Pancreas (tissue), 10 donors: Measurements from ENCODE around the gene SULF2. TPM values are rescaled to one million over a fixed set of nuclear protein-coding genes. Genes with fewer than 3 reads are reported as not detected.

ENCODE experiments used
- ATAC-seq, 4 donors: fragments of 200-7000 bp; cut with Tn5 transposase; one replicate each; pipeline versions ENCODE4 v1.8.0 to v1.9.1; 2020; ENCODE audit warnings: mild to moderate bottlenecking in 4 of 4, moderate library complexity in 4 of 4
- DNase-seq, 6 donors: peaks; one replicate each; pipeline ENCODE4 v3.0.0-alpha.2; 2020
- FAIRE-seq: peaks from 2 replicates; lab custom pipeline; 2012; peaks lifted over from hg19 to GRCh38; lab: Jason Lieb, UNC
- H3K27ac ChIP-seq, 4 donors: fragments of 200-600 bp; sonication (generic); 1 replicate in 3 of 4; 2 replicates in 1 of 4; pipeline versions ENCODE4 v1.5.0 to v1.8.0; 2020
- H3K27me3 ChIP-seq, 4 donors: fragments of 200-600 bp; one replicate each; pipeline ENCODE4 v1.8.0; 2021
- H3K36me3 ChIP-seq, 3 donors: fragments of 200-600 bp; sonication (generic) in 1 of 3; one replicate each; pipeline versions ENCODE4 v1.5.0 to v1.8.0; 2020 to 2021
- H3K4me1 ChIP-seq, 3 donors: fragments of 200-600 bp; one replicate each; pipeline ENCODE4 v1.8.0; 2021
- H3K4me3 ChIP-seq, 4 donors: fragments of 200-600 bp; sonication (generic) in 2 of 4; one replicate each; pipeline versions ENCODE4 v1.5.0 to v1.8.0; 2020 to 2021
- H3K9me3 ChIP-seq, 4 donors: fragments of 200-600 bp; one replicate each; pipeline ENCODE4 v1.8.0; 2021
- CTCF ChIP-seq, 4 donors: fragments of 200-600 bp; sonication (generic) in 3 of 4; IDR thresholded peaks; one replicate each; pipeline versions ENCODE4 v1.5.0 to v1.8.0; 2021; ENCODE audit warnings: antibody characterized with exemption in 4 of 4
- WGBS, 2 donors: extraction: QIAGEN DNeasy Blood & Tissue Kit; methylation state at CpG; one replicate each; pipeline ENCODE4 v1.1.7; 2013; 5-methylcytosine and 5-hydroxymethylcytosine counted together
- intact Hi-C, 3 donors: fragments of 100-400 bp; cut with DNase I; formaldehyde crosslinking; loops; one replicate each; pipeline versions ENCODE4 v1.11.1 to v1.14.2; 2022
- polyA plus RNA-seq, 2 donors: library from polyadenylated mRNA; stranded (reverse); fragments of 200-250 nt; gene quantifications; one replicate each; pipeline ENCODE4 v1.2.3, GENCODE V29; 2013
- total RNA-seq, 6 donors: library from RNA; stranded (reverse); fragmentation: NEBNext Ultra II Directional in 4 of 6; extraction: Animal tissue kit (Norgen Biotek cat#: 25700) in 4 of 6; gene quantifications; one replicate each; pipeline versions ENCODE4 v1.2.1 to v1.2.4, GENCODE V29; 2021 to 2023
- donor health status: healthy with polysubstance abuse.
- donor health status: DM: no; HTN: no; CAD: no; lungs with moderate emphysema.
- donor health status: DM: no; HTN: no; CAD: no.
- donor health status: control.
- donor health status: control.
- donor health status: Bipolar disorder and iron deficiency.
- donor health status: DM: yes; HTN: yes; CAD: no.
- donor health status: DM: no; HTN: no; CAD: no.
- donor health status: DM: no; HTN: no; CAD: no.
- donor health status: DM: yes; HTN: yes; CAD: no.

The SULF2 gene
- total and polyA plus RNA-seq, 8 donors = 4.5 to 41.7 (median 9.2) TPM

GRCh38 chr20:47669927-47670890 lies 115.1 kb downstream of the SULF2 start:
- no peaks in the 10 kb centered on the region for H3K36me3 ChIP-seq
- WGBS, 2 donors = 68 to 79% methylated on average over 22 of the region's 22 CpGs
- intact Hi-C loops = loop anchor here in 2 of 3 donors (5.0 to 10.0 kb wide), 2 partner anchors 947 to 955 kb away; no protein-coding TSS in a partner anchor
- no peak overlapping the region for H3K4me3 ChIP-seq
- no peak for TF ChIP-seq CTCF (IDR thresholded peaks at IDR 0.05)
- H3K4me1 ChIP-seq = no peaks in the 10 kb centered on the region
- H3K27ac ChIP-seq = no peak overlapping the region
- no peaks in the 10 kb centered on the region for H3K9me3 ChIP-seq
- H3K27me3 ChIP-seq = no peaks in the 10 kb centered on the region
- DNase-seq (no peak), ATAC-seq (no peak), FAIRE-seq (no peak)

GRCh38 chr20:47669489-47669888 lies 115.8 kb downstream of the SULF2 start:
- DNase-seq (no peak), FAIRE-seq (no peak), ATAC-seq (no peak)
- H3K4me3 ChIP-seq = no peak overlapping the region
- H3K36me3 ChIP-seq = no peaks in the 10 kb centered on the region
- no peak overlapping the region for H3K27ac ChIP-seq
- H3K27me3 ChIP-seq = no peaks in the 10 kb centered on the region
- 48 to 67% methylated on average over 4 of the region's 4 CpGs for WGBS, 2 donors
- intact Hi-C loops = loop anchor here in 1 of 3 donors (5.0 kb wide), 1 partner anchor 948 kb away; no protein-coding TSS in a partner anchor
- no peaks in the 10 kb centered on the region for H3K4me1 ChIP-seq
- no peaks in the 10 kb centered on the region for H3K9me3 ChIP-seq
- no peak for TF ChIP-seq CTCF (IDR thresholded peaks at IDR 0.05)

- DNase-seq (no peak), ATAC-seq (no peak), FAIRE-seq (no peak)
- intact Hi-C loops = loop anchor here in 1 of 3 donors (5.0 kb wide), 1 partner anchor 948 kb away; no protein-coding TSS in a partner anchor
- Histone ChIP-seq H3K27ac (no peak overlapping the region), H3K9me3 (no peaks in the 10 kb centered on the region), H3K27me3 (no peaks in the 10 kb centered on the region), H3K36me3 (no peaks in the 10 kb centered on the region), H3K4me1 (no peaks in the 10 kb centered on the region), H3K4me3 (no peak overlapping the region)
- WGBS, 2 donors = 62 to 76% methylated on average over 8 of the region's 8 CpGs
- TF ChIP-seq CTCF (IDR thresholded peaks at IDR 0.05) = no peak
Observed at GRCh38 chr20:47669152-47669425, 116.2 kb downstream of the SULF2 start.

- Histone ChIP-seq H3K4me3 (no peak overlapping the region), H3K27ac (no peak overlapping the region), H3K27me3 (no peaks in the 10 kb centered on the region), H3K36me3 (no peaks in the 10 kb centered on the region), H3K9me3 (no peaks in the 10 kb centered on the region), H3K4me1 (no peaks in the 10 kb centered on the region)
- FAIRE-seq (no peak), DNase-seq (no peak), ATAC-seq (no peak)
- WGBS, 2 donors = 69 to 83% methylated on average over 23 of the region's 23 CpGs
- TF ChIP-seq CTCF (IDR thresholded peaks at IDR 0.05) = no peak
- intact Hi-C loops = loop anchor here in 1 of 3 donors (5.0 kb wide), 1 partner anchor 949 kb away; no protein-coding TSS in a partner anchor
Observed at GRCh38 chr20:47668313-47669151, 116.7 kb downstream of the SULF2 start.
